G401.6 (cell line): ENCODE data around the gene HBEGF.

Experiments used
- FAIRE-seq: peaks from 2 replicates; lab custom pipeline; 2012; peaks lifted over from hg19 to GRCh38; lab: Jason Lieb, UNC

Gene HBEGF

GRCh38 chr5:140346348-140347221 is at the start of gene HBEGF:
HBEGF (minus strand) TSS chr5:140346603; CDS start chr5:140346328, 275 bp downstream.
- no peak for FAIRE-seq

GRCh38 chr5:140393738-140394137 is 47.3 kb upstream of the HBEGF start:
- no peak for FAIRE-seq

- no peak for FAIRE-seq
These were observed 45.3 kb upstream of the HBEGF start for GRCh38 chr5:140391732-140392131.

GRCh38 chr5:140391312-140391711 is 44.9 kb upstream of the HBEGF start:
- FAIRE-seq = no peak

- FAIRE-seq = no peak
These were observed 41.6 kb upstream of the HBEGF start for GRCh38 chr5:140388052-140388451.

GRCh38 chr5:140383300-140383699 is 36.9 kb upstream of the HBEGF start:
- FAIRE-seq = no peak

GRCh38 chr5:140382866-140383265 is 36.5 kb upstream of the HBEGF start:
- FAIRE-seq = no peak

- FAIRE-seq = no peak
These were observed 35.6 kb upstream of the HBEGF start for GRCh38 chr5:140381972-140382371.

GRCh38 chr5:140381351-140381750 is 34.9 kb upstream of the HBEGF start:
- no peak for FAIRE-seq

- peak; percentile 93 for FAIRE-seq
These were observed 26.6 kb upstream of the HBEGF start for GRCh38 chr5:140372971-140373487.

- no peak for FAIRE-seq
These were observed 25.2 kb upstream of the HBEGF start for GRCh38 chr5:140371356-140372151.

GRCh38 chr5:140367256-140368013 is 21.0 kb upstream of the HBEGF start:
- FAIRE-seq = no peak

- FAIRE-seq = no peak
These were observed 20.3 kb upstream of the HBEGF start for GRCh38 chr5:140366589-140367255.

- FAIRE-seq = no peak
These were observed 19.5 kb upstream of the HBEGF start for GRCh38 chr5:140365941-140366340.

- FAIRE-seq = no peak
These were observed 18.9 kb upstream of the HBEGF start for GRCh38 chr5:140365282-140365681.

- FAIRE-seq = no peak
These were observed 18.0 kb upstream of the HBEGF start for GRCh38 chr5:140364472-140364765.

- no peak for FAIRE-seq
These were observed 17.4 kb upstream of the HBEGF start for GRCh38 chr5:140363631-140364471.

GRCh38 chr5:140362875-140363630 is 16.6 kb upstream of the HBEGF start:
- FAIRE-seq = no peak

- no peak for FAIRE-seq
These were observed 15.9 kb upstream of the HBEGF start for GRCh38 chr5:140362311-140362710.

GRCh38 chr5:140361901-140362300 is 15.5 kb upstream of the HBEGF start:
- FAIRE-seq = no peak
